Measurements from ENCODE around the gene CDK5RAP2. TPM values are rescaled to one million over a fixed set of nuclear protein-coding genes. Genes with fewer than 3 reads are reported as not detected.

The CDK5RAP2 gene
- total RNA-seq, 1 donor from 2014 or later = 76.8 TPM

GRCh38 chr9:120438111-120438510 is 141.9 kb downstream of the CDK5RAP2 start:
- Mint-ChIP-seq H3K27me3 (no peaks in the 10 kb centered on the region), H3K36me3 (ENCODE audit: insufficient read depth) (peaks cover 27% of the 10 kb centered on the region), H3K27ac (no peak overlapping the region), H3K4me3 (ENCODE audit: low read depth) (no peak overlapping the region), H3K9me3 (ENCODE audit: low read depth) (no peaks in the 10 kb centered on the region), H3K4me1 (ENCODE audit: low read depth) (no peaks in the 10 kb centered on the region)
- TF ChIP-seq, protein P1, sequence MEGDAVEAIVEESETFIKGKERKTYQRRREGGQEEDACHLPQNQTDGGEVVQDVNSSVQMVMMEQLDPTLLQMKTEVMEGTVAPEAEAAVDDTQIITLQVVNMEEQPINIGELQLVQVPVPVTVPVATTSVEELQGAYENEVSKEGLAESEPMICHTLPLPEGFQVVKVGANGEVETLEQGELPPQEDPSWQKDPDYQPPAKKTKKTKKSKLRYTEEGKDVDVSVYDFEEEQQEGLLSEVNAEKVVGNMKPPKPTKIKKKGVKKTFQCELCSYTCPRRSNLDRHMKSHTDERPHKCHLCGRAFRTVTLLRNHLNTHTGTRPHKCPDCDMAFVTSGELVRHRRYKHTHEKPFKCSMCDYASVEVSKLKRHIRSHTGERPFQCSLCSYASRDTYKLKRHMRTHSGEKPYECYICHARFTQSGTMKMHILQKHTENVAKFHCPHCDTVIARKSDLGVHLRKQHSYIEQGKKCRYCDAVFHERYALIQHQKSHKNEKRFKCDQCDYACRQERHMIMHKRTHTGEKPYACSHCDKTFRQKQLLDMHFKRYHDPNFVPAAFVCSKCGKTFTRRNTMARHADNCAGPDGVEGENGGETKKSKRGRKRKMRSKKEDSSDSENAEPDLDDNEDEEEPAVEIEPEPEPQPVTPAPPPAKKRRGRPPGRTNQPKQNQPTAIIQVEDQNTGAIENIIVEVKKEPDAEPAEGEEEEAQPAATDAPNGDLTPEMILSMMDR (IDR thresholded peaks at IDR 0.05; ENCODE audit: unreplicated experiment) = no peak
- DNase-seq (ENCODE audit: low spot score, unreplicated experiment) = no peak

DNA sequence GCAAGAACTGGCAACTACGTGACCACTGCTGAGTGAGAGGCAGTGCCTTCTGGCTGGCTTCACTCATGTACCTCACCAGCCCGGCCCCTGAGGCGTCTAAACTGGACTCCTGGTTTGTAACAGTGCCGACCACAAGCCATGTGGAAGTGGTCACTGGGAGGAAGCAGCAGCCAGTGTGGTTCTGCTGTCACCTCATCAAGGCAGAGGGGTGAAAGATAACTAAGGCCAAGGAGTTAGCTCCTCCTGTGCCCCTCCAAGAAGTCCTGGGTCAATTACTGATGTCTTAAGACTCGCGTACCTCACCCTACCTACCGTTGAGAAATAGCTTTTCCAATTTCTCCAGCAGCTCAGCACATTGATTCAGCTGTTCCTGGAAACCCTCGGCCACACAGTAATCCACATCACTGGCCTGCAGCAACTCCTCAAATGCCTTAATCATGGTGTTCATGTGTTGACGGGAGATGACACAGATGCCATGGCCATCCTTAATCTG is 142.9 kb downstream of the CDK5RAP2 start:
- no peaks in the 10 kb centered on the region for H3K9me3 Mint-ChIP-seq (ENCODE audit: low read depth)
- TF ChIP-seq, protein P1 (IDR thresholded peaks at IDR 0.05; ENCODE audit: unreplicated experiment) = no peak
- no peaks in the 10 kb centered on the region for H3K4me1 Mint-ChIP-seq (ENCODE audit: low read depth)
- no peaks in the 10 kb centered on the region for H3K27me3 Mint-ChIP-seq
- H3K36me3 Mint-ChIP-seq (ENCODE audit: insufficient read depth) = peaks cover 23% of the 10 kb centered on the region
- H3K27ac Mint-ChIP-seq = no peak overlapping the region
- H3K4me3 Mint-ChIP-seq (ENCODE audit: low read depth) = no peak overlapping the region
- no peak for DNase-seq (ENCODE audit: low spot score, unreplicated experiment)

- H3K27me3 Mint-ChIP-seq = no peaks in the 10 kb centered on the region
- peaks cover 28% of the 10 kb centered on the region for H3K36me3 Mint-ChIP-seq (ENCODE audit: insufficient read depth)
- TF ChIP-seq, protein P1 (IDR thresholded peaks at IDR 0.05; ENCODE audit: unreplicated experiment) = no peak
- no peak overlapping the region for H3K4me3 Mint-ChIP-seq (ENCODE audit: low read depth)
- H3K4me1 Mint-ChIP-seq (ENCODE audit: low read depth) = no peaks in the 10 kb centered on the region
- DNase-seq (ENCODE audit: low spot score, unreplicated experiment) = no peak
- no peaks in the 10 kb centered on the region for H3K9me3 Mint-ChIP-seq (ENCODE audit: low read depth)
- H3K27ac Mint-ChIP-seq = no peak overlapping the region
Measured at GRCh38 chr9:120436446-120436845, 143.5 kb downstream of the CDK5RAP2 start.

- H3K4me3 Mint-ChIP-seq (ENCODE audit: low read depth) = no peak overlapping the region
- peaks cover 25% of the 10 kb centered on the region for H3K36me3 Mint-ChIP-seq (ENCODE audit: insufficient read depth)
Measured at GRCh38 chr9:120435091-120435490, 144.9 kb downstream of the CDK5RAP2 start.

DNA sequence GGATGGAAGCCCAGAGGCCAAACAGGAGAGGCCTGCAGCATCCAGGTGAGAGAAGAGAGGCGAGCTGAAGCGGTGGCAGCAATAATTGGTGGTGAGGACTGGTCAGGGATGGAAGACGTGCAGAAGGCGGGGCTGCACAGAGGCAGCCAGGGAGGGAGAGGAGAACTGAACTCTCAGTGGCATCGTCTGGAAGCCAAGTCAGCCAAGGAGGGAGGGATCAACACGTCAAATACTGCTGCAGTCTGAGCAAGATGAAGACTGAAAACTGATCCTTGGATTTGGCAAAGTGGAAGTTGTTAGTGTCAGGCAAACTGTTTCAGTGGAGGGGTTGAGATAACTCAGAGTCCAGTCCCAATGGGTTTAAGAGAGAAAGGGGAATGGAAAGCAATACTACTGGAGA is 145.4 kb downstream of the CDK5RAP2 start:
- no peak overlapping the region for H3K4me3 Mint-ChIP-seq (ENCODE audit: low read depth)
- H3K27me3 Mint-ChIP-seq = no peaks in the 10 kb centered on the region
- H3K27ac Mint-ChIP-seq = no peak overlapping the region
- no peaks in the 10 kb centered on the region for H3K4me1 Mint-ChIP-seq (ENCODE audit: low read depth)
- no peak for DNase-seq (ENCODE audit: low spot score, unreplicated experiment)
- H3K9me3 Mint-ChIP-seq (ENCODE audit: low read depth) = peaks cover 2% of the 10 kb centered on the region
- peaks cover 22% of the 10 kb centered on the region for H3K36me3 Mint-ChIP-seq (ENCODE audit: insufficient read depth)
- TF ChIP-seq, protein P1 (IDR thresholded peaks at IDR 0.05; ENCODE audit: unreplicated experiment) = no peak

More at GRCh38 chr9:120435091-120435490, 144.9 kb downstream of the CDK5RAP2 start:
- Mint-ChIP-seq H3K9me3 (ENCODE audit: low read depth) (no peaks in the 10 kb centered on the region), H3K4me1 (ENCODE audit: low read depth) (no peaks in the 10 kb centered on the region), H3K27me3 (no peaks in the 10 kb centered on the region), H3K27ac (no peak overlapping the region)
- TF ChIP-seq, protein P1 (IDR thresholded peaks at IDR 0.05; ENCODE audit: unreplicated experiment) = no peak
- no peak for DNase-seq (ENCODE audit: low spot score, unreplicated experiment)
